NCI-H2107 treated with DMSO at 0.1 percent for 48 hours (cell line): ENCODE results near the gene RAB3GAP2.
"Not testable (repeated sequence)": the region's sequence is repeated elsewhere in the genome, so short reads cannot be mapped to it uniquely, and the experiment has no call there.

Source experiments
- DNase-seq: peaks from one replicate; lab custom pipeline; 2025; ENCODE audit not compliant: unreplicated experiment; lab: John Stamatoyannopoulos, UW

Gene RAB3GAP2

DNA sequence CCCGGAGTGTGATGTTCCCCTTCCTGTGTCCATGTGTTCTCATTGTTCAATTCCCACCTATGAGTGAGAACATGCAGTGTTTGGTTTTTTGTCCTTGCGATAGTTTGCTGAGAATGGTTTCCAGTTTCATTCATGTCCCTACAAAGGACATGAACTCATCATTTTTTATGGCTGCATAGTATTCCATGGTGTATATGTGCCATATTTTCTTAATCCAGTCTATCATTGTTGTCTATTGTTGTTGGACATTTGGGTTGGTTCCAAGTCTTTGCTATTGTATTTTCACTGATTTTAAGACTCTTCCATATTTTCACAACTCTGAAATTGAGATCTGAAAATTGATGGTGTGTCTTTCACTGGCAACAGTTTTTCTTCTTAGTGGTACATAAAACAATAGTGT, 67.5 kb downstream of the RAB3GAP2 start:
- not testable (repeated sequence) for DNase-seq

DNA sequence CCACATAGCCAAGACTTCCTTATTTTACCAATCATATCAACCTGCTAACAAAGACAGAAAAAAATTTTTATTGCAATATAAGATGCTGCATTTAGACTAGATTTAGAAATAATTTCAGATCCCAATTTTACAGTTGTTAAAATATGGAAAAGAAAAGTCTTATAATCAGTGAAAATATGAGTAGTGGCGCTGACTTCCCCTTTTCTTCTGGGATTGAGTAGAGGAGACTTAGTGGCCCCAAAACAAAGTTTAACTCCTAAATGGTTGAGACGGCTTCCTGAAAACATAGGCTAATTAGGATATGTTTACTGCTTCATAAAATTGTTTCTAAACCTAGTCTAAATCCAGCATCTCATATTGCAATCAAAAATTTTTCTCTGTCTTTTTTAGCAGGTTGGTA, 68.4 kb downstream of the RAB3GAP2 start:
- DNase-seq: no peak

DNA sequence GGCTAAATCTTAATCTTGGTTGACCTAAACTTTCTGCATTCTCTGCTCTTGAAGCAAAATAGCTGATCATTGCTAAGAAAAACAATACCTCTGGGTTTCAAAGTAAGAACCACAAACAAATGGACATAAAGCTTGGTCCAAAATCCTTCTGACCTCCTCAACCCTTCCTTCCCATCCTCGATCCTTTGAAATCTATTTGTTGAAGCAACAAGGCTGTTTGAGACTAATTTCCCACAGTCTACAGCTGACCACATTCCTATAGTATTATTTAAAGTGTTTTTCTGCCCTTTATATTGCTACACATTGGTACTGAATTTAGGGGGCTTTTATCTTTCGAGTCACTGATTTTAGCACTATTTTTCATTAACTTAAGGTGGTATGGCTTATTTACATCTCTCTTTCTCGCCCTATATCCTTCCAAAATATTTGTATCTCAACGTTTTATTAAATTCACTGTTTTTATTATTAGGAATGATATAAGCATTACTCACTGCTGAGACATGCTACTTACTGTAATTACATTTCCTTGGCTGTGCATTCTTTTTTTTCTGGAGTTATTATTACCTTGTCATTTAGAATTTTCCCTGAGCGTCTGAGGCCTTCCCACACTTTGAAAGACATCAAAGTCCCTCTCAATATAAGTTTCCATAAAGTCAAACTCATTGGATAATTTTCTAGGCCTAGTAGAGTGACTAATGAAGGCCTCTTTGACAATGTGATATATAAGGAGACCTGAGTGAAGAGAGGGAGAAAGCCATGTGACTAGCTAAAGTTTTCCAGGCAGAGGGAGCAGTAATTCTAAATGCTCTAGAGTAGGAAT, 73.9 kb downstream of the RAB3GAP2 start:
- DNase-seq: no peak

DNA sequence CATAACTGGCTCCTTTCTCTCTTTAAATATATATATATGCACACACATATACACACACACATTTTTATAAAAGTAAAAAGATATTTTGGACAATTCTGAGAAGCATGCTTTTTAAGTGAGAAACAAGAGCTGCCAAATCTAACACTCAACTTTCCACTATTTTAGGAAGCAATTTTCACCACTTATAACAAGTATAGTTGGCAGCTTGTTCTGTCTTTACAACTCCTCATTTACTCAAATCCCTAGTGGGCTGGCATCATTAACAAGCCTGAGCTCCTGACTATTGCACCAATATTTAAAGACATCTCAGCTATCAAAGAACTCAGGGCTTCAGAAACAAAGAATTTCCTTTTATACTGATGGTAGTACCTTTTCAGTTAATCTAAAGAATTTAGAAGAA, 76.6 kb downstream of the RAB3GAP2 start:
- no peak for DNase-seq

DNA sequence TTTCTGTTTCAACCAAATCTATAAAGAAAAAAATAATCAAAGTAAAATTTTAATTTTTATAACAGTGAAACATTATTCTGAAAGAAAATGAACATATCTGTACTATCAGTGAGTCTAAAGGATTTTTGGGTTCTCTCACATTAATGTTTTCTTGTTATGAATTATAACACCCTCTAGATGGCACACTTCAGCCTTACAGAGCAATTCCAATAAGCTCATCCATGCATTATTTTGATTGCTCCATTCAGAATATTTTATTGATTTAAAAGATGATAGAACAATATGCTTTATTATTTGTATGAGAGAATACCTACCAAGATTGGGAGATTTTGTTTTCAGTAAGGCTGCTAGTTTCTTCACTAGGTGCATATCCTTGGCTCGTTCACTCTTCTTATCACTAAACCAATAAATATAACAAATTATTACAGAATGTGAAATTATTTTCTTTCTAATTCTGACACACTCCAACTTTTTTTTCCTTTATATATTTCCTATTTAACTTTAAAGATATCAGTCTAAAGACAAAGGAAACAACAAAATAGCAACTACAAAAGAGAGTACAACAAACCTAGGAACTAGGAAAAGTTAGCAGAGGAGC, 82.4 kb downstream of the RAB3GAP2 start:
- peak; percentile 54 for DNase-seq

DNA sequence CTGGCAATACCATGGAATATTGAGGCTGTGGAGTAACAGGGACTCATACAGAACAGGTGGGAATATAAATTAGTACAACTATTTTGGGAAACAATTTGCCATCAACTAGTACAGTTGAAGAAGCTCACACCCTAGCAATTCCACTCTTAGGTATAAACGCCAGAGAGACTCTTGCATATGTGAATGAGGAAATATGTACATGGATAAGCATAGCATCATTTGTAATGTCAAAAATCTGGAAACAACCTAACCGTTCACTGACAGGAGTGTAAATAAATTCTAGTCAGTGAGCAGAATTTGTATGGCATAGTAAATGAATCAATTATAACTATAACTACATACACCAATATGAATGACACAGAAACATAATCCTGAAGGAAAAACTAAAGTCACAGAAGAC, 83.7 kb downstream of the RAB3GAP2 start:
- no peak for DNase-seq

DNA sequence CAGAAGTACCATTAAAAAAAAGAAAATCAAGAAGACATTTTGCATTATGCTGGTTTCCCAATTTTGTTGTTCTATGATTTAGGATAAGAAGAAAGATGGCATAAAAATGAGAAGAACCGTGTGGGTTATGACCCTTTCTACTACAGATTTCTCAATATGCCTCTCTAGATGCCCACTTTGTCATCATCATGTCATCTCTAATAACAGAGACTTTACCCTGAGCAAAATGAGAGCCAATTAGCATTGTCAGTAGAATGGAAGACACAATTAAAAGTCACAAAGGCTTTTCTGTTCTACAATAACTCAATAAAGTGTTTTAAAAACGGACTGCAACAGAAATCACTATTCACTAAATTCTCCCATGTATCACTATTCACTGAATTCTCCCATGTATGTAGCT, 85.5 kb downstream of the RAB3GAP2 start:
- no peak for DNase-seq

DNA sequence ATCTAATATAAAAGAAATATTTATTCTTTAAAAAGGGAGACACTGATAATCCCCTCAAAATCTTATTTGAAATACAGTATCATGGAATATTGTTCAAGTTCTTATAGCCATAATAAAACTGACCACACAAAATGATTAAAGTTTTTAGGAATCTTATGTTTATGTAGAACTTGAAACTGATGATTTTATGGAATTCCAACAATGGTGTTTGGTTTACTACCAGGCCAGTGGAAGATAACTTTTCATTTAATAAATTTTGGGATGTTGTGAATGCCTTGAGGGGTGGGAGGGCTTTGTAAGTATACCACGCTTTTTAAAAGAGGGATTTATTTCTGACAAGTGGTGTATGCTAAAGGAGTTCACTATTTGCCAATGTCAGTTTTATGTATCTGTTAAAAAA, 87.7 kb downstream of the RAB3GAP2 start:
- DNase-seq: no peak

DNA sequence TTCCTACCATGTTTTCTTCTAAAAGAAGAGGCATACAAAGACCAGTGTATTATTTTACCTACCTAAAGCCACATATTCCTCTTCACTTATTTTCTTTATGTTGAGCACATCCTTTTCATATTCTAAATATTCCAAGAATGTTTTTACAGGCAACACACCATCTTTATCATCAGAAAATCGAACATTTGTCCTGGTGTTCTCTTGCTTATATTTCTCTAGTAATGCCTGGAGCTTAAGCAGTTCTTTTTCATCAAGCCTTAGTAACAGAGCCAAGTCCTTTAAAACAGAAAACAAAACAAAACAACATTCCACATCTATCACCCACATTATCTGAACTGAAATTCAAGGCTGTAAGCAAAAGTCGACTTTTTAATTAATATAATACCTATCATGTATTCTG, 89.6 kb downstream of the RAB3GAP2 start:
- no peak for DNase-seq

DNA sequence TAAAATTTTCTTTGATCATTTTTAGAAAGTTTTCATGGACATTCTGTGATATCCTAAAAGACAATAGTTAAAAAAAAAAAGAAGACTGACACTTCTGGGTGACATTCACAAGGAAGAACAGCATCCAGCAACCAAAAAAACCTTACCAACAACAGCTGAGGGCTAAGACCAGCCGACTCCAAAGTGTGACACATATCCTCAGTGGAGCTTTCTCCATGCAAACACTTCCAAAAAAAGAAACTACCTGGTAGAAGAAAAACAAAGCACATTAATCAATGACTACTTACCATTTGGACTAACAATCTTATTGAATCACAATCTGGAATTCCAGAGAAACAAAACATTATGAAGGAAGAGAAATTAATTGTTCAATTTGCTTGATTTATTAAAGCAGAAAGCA, 90.1 kb downstream of the RAB3GAP2 start:
- no peak for DNase-seq

DNA sequence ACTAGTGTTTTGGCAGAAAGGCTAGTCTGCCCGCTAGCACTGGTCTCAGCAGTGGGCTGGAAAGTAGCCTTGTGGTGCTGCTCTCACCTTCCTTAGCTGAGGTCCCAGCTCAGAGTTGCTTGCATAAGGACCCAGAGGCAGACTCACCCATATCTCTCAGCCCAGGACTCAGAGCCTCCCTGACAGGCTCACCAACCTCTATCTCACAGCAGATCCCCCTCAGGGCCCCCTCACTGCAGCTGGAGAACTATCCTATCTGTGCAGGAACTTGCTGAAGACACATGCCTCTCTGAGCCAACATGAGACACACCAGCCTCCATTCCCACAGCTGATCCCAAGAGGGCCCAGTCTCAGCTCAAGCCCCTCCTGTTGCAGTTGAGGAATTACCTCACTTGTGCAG, 95.7 kb downstream of the RAB3GAP2 start:
- DNase-seq: no peak

DNA sequence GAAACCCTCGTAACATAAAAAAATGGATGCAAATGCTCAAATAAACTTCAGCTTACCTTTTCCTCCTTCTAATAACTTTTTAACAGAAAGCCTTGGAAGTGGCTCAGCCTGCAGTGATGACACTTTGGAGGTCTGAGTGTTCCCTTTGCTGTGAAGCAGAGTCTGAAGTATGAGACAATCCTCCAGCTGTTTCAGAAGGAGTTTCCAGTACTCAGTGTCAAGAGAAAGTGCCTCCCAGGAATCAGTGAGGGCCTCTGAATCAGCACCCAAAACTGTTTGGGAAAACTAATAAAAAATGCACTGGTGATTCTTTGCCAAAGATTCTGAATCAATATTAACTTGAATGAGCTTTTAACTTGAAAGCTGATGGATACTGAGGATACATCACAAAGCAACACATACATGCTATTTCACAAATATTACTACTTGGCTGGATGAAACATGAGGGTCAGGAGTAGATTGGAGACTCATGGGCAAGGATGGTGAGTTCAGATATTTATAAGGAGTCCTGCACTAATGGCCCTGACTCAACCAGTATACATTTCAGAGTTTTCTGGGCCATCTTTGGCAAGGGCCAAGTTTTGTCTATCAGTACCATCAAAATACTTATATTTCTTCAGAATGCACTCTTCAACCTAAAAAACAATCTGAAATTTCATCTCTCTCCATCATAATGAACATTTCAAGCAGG, 101.3 kb downstream of the RAB3GAP2 start:
- DNase-seq: no peak

DNA sequence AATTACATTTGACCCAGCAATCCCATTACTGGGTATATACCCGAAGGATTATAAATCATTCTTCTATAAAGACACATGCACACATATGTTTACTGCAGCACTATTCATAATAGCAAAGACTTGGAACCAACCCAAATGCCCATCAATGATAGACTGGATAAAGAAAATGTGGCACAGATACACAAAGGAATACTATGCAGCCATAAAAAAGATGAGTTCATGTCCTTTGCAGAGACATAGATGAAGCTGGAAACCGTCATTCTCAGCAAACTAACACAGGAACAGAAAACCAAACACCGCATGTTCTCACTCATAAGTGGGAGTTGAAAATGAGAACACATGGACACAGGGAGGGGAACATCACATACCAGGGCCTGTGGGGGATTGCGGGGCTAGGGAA, 102.4 kb downstream of the RAB3GAP2 start:
- DNase-seq: not testable (repeated sequence)

DNA sequence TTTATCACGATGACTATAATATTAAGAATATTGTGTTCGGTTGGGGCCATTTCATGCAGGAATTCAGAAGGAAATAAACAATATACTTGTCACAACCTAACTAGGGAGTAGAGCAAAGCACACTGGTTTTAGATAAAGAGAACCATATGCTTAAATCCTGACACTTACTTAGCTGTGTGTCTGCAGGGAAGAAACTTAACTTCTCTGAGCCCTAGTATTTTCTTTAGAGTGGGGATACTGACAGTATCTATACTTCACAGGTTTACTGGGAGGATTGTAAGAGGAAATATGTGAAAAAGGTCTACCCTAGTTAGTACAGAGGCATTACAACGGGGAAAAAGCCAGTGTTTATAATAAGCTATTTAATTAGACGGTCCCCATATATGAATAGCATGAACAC, 105.4 kb downstream of the RAB3GAP2 start:
- DNase-seq: no peak

DNA sequence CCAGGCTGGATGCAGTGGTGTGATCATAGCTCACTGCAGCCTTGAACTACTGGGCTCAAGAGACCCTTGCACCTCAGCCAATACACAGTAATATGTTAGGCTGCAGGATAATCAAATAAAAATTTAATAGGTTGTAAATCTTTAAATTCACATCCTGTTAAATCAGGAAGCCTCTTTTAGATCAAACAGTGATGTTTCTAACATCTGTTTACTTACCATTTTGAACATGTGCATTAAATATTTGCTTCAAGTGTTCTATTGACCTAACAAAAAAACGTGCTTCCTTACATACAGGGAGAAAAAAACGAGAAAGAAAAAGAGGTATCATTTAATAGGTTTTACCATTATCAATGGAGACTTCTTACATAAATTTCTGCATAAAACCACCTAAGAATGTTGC, 107.7 kb downstream of the RAB3GAP2 start:
- no peak for DNase-seq

DNA sequence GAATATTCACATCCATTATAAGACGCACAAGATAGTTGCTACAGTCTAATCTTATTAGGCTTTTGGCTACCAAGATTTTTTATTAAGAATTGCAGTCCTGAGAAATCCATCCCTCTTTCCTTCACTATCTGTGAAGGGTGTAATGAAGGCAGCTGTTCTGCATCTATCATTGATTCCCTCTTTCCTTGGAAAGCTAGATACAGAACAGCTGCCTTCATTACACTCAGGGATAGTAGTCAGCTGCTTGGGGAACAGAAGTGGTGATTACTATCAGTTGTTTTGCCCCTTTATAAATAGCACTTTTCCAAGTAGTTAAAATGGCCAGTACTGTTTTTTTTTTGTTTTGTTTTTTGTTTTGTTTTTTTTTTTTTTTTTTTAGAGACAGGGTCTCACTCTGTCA, 108.1 kb downstream of the RAB3GAP2 start:
- DNase-seq: no peak

DNA sequence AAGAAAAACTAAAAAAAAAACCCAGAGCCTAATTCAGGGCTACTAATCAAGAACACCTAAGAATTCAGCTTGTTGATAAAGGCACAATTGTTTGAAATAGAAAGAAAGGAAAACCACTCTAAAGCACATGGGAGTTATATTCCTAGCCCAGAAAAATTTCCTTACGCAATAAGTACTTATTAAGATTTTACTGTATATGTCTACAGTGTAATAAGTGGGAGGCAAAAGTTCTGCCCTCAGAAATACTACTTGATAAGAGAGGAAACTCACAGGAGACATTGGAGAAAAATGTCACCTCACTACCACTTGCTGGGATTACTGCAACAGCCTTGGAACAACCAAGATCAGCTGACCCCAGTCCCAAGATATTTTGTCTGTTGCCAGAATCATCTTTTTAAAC, 112.2 kb downstream of the RAB3GAP2 start:
- no peak for DNase-seq

DNA sequence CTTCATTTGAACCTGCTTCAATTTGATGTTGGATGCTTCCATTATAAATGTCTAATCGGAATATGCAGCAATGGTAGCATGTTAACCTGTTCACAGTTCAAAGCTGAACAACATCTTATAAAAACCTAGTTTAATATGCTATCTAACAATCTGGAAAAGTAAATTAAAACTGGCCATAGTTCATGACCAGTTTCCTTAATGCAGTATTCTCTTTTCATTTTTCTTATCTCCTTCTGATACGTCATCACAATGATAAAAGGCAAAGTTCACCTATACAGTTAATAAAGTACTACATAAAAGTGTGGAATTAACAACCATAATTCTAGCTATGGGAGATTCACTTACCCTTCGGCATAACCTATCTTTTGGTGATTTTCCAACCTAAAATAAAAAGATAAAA, 113.2 kb downstream of the RAB3GAP2 start:
- no peak for DNase-seq

DNA sequence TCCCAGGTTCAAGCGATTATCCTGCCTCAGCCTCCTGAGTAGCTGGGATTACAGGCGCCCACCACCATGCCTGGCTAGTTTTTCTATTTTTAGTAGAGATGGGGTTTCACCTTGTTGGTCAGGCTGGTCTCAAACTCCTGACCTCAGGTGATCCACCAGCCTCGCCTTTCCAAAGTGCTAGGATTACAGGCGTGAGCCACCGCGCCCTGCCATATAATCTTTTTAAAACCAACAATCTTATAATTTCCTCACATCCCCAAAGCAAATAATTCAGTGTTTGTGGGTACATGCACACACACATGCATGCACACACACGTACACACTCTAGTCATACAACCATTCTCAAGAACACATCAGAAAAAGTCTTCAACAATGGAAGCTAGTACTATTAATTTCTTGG, 113.7 kb downstream of the RAB3GAP2 start:
- not testable (repeated sequence) for DNase-seq

DNA sequence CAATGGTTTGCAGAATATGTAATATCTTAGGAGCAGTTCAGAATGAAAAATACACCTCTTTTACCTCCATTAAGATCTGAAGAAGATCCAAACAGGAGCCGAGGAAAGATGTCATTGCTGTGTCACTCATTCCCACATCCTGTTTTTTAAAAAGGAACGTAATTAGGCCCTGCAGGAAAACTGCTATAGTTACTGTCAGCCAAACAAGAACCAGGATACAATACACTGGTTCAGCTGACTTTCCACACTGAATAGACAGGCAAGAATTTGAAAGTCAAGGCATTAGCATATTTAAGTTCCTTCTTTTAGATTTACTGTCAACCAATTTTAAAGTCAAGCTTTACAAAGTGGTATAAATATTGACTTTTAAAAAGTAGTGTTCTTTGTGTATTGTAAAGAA, 114.5 kb downstream of the RAB3GAP2 start:
- no peak for DNase-seq

DNA sequence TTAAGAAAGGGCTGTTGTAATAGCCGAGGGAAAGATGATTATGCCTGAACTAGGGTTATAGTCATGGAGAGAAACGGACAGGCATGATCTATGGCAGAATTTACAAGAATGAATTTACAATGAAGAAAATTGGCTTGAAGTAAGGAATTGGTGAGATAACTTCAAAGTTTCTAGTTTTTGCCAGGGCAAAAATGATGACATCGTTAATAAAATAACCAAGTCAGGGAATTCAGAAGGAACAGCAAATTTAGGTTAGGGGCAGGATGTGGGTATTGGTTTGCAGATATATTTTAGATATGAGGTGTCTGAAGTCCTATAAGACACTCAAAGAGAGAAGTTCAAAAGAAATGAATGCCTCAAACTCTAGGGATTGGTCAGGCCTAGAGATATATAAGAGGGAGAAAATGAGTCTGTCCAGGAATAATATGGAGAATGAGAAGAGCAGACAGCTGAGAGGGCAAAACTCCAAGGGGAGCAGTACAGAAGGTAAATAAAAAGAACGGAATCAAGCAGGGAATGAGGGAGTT, 115.6 kb downstream of the RAB3GAP2 start:
- no peak for DNase-seq

DNA sequence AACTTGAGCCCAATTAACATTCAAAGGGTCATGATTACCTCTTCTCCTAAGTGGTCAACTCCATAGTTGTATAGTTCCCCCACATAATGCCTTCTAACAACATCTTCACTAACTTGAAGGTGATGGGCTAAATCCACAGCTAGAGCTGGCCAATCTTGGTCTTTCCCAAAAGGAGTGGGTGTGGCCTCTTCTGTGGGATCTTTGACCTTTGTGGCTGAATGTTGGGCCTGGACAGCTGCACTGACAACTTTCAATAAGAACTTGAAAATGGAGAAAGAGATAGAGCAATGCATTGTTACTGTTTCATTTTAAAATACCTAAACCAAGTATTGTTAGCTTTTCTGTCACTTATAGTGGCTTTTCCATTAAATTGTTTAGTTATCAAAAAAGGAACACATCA, 119.1 kb downstream of the RAB3GAP2 start:
- no peak for DNase-seq
